CD4-positive, alpha-beta T cell treated with Interleukin-4 for 4 hours (primary cell): ENCODE results near the gene PLA2G2F.

Source experiments
- DNase-seq: peaks from one replicate; pipeline ENCODE4 v3.0.0-alpha.2; 2020

PLA2G2F gene

GRCh38 chr1:20174937-20175666 lies 36.0 kb downstream of the PLA2G2F start:
- DNase-seq: no peak

GRCh38 chr1:20178634-20179370 lies 39.7 kb downstream of the PLA2G2F start:
- DNase-seq: no peak

- no peak for DNase-seq
Measured at GRCh38 chr1:20179371-20180128, 40.4 kb downstream of the PLA2G2F start.

GRCh38 chr1:20180129-20180843 lies 41.2 kb downstream of the PLA2G2F start:
- no peak for DNase-seq

- DNase-seq: no peak
Measured at GRCh38 chr1:20180844-20181207, 41.7 kb downstream of the PLA2G2F start.

- DNase-seq: no peak
Measured at GRCh38 chr1:20182415-20182814, 43.3 kb downstream of the PLA2G2F start.

GRCh38 chr1:20183035-20183434 lies 43.9 kb downstream of the PLA2G2F start:
- DNase-seq: no peak

GRCh38 chr1:20183616-20184271 lies 44.6 kb downstream of the PLA2G2F start:
- DNase-seq: no peak

- no peak for DNase-seq
Measured at GRCh38 chr1:20184481-20184900, 45.4 kb downstream of the PLA2G2F start.

GRCh38 chr1:20184997-20185833 lies 46.1 kb downstream of the PLA2G2F start:
- peak; percentile 65 for DNase-seq

- DNase-seq: peak; percentile 49
Measured at GRCh38 chr1:20185834-20186782, 47.0 kb downstream of the PLA2G2F start, which contains the start of the genes PLA2G2C and UBXN10. TSS of gene PLA2G2C (minus strand) at chr1:20186518. CDS start at chr1:20177363, 9,155 bp downstream. TSS of gene UBXN10 (plus strand) at chr1:20186096. CDS start at chr1:20190562, 4,466 bp downstream.

GRCh38 chr1:20187103-20187812 lies 48.1 kb downstream of the PLA2G2F start:
- peak; percentile 34 for DNase-seq

GRCh38 chr1:20187813-20188454 lies 48.8 kb downstream of the PLA2G2F start:
- no peak for DNase-seq

- no peak for DNase-seq
Measured at GRCh38 chr1:20188455-20188817, 49.3 kb downstream of the PLA2G2F start.

GRCh38 chr1:20189664-20190063 lies 50.5 kb downstream of the PLA2G2F start:
- no peak for DNase-seq

- DNase-seq: no peak
Measured at GRCh38 chr1:20190256-20191160, 51.4 kb downstream of the PLA2G2F start.

- no peak for DNase-seq
Measured at GRCh38 chr1:20191266-20191825, 52.2 kb downstream of the PLA2G2F start.
